PC-3 (cell line): ENCODE data around the gene PRM3. TPM values are rescaled to one million over a fixed set of nuclear protein-coding genes. Genes with fewer than 3 reads are reported as not detected.

Experiments
- ATAC-seq: fragments of 200-7000 bp; cut with Tn5 transposase; 2 replicates; pipeline ENCODE4 v1.9.1; 2020; ENCODE audit warnings: mild to moderate bottlenecking, moderate library complexity
- BruUV-seq: library from RNA; stranded (reverse); fragments of 400-500 nt; replicated peaks from 2 replicates; lab custom pipeline; 2021; lab: Mats Ljungman, UMichigan
- CTCF ChIA-PET: fragments of 300-600 bp; sonication (Branson Sonifier 250); formaldehyde crosslinking; loops from one replicate; lab custom pipeline; 2022; ENCODE audit warnings: antibody characterized with exemption; lab: Charles Lee
- POLR2A ChIA-PET: fragments of 300-600 bp; sonication (Branson Sonifier 250); formaldehyde crosslinking; loops from one replicate; lab custom pipeline; 2022; ENCODE audit warnings: antibody characterized with exemption; ENCODE audit not compliant: unreplicated experiment; lab: Charles Lee
- DNase-seq: peaks from one replicate; pipeline ENCODE4 v3.0.0-alpha.2; 2015
- H2AFZ ChIP-seq: fragments of 300-600 bp; sonication (generic); 2 replicates; pipeline ENCODE4 v1.6.0; 2016; ENCODE audit warnings: antibody characterized with exemption, low read length
- H3F3A ChIP-seq: fragments of 300-600 bp; sonication (generic); one replicate; pipeline ENCODE4 v1.6.0; 2017; ENCODE audit warnings: antibody characterized with exemption, low read length, control low read depth, mild to moderate bottlenecking; ENCODE audit not compliant: unreplicated experiment
- H3K27ac ChIP-seq: fragments of 300-600 bp; sonication (generic); 2 replicates; pipeline ENCODE4 v1.5.1; 2016; ENCODE audit warnings: mild to moderate bottlenecking, low read length
- H3K27me3 ChIP-seq: fragments of 300-600 bp; sonication (generic); 2 replicates; pipeline ENCODE4 v1.6.1; 2016; ENCODE audit warnings: low read length, mixed read lengths
- H3K36me3 ChIP-seq: fragments of 300-600 bp; sonication (generic); 2 replicates; pipeline ENCODE4 v1.6.1; 2016; ENCODE audit warnings: low read depth, mixed run types, low read length, mixed read lengths
- H3K4me1 ChIP-seq: fragments of 300-600 bp; sonication (generic); 2 replicates; pipeline ENCODE4 v1.5.1; 2016; ENCODE audit warnings: low read length; ENCODE audit not compliant: insufficient read depth
- H3K4me2 ChIP-seq: fragments of 300-600 bp; sonication (generic); 2 replicates; pipeline ENCODE4 v1.6.0; 2016; ENCODE audit warnings: low read length
- H3K4me3 ChIP-seq: fragments of 300-600 bp; sonication (generic); 2 replicates; pipeline ENCODE4 v1.5.1; 2016; ENCODE audit warnings: mild to moderate bottlenecking, low read length, mixed read lengths
- H3K79me2 ChIP-seq: fragments of 300-600 bp; sonication (generic); 2 replicates; pipeline ENCODE4 v1.6.1; 2017; ENCODE audit warnings: low read length, mixed read lengths
- H3K9ac ChIP-seq: fragments of 300-600 bp; sonication (generic); 2 replicates; pipeline ENCODE4 v1.6.0; 2016; ENCODE audit warnings: mild to moderate bottlenecking, low read length
- H3K9me2 ChIP-seq: fragments of 300-600 bp; sonication (generic); replicated peaks from 2 replicates; pipeline ENCODE4 v1.6.1; 2016; ENCODE audit warnings: mixed run types, low read length, mixed read lengths
- H3K9me3 ChIP-seq: fragments of 300-600 bp; sonication (generic); 2 replicates; pipeline ENCODE4 v1.6.1; 2016; ENCODE audit warnings: low read length, mixed read lengths
- H4K20me1 ChIP-seq: fragments of 300-600 bp; sonication (generic); 2 replicates; pipeline ENCODE4 v1.6.1; 2016; ENCODE audit warnings: low read length, mixed read lengths
- EZH2 ChIP-seq: fragments of 300-600 bp; sonication (generic); IDR thresholded peaks from one replicate; pipeline ENCODE4 v1.6.1; 2017; ENCODE audit warnings: antibody characterized with exemption, mild to moderate bottlenecking, low read length; ENCODE audit not compliant: unreplicated experiment
- EZH2phosphoT487 ChIP-seq: fragments of 300-600 bp; sonication (generic); IDR thresholded peaks from 2 replicates; pipeline ENCODE4 v1.6.1; 2018; ENCODE audit warnings: mild to moderate bottlenecking, antibody characterized with exemption, low read length, borderline replicate concordance
- intact Hi-C: fragments of 100-400 bp; cut with micrococcal nuclease; formaldehyde crosslinking; loops from 2 replicates; pipeline ENCODE4 v1.9.0; 2023
- total RNA-seq: library from RNA; depleted of rRNA; stranded (reverse); fragments of >200 nt; gene quantifications from 2 replicates; pipeline ENCODE4 v1.2.3, GENCODE V29; 2014
- TF ChIP-seq, protein P1 (sequence below): fragments of 300-600 bp; sonication (generic); conservative IDR thresholded peaks from 2 replicates; pipeline ENCODE4 v1.5.1; 2017; ENCODE audit warnings: antibody characterized with exemption, low read depth, mild to moderate bottlenecking, low read length

The PRM3 gene
- total RNA-seq, 1 experiment from 2014 or later: not detected

DNA sequence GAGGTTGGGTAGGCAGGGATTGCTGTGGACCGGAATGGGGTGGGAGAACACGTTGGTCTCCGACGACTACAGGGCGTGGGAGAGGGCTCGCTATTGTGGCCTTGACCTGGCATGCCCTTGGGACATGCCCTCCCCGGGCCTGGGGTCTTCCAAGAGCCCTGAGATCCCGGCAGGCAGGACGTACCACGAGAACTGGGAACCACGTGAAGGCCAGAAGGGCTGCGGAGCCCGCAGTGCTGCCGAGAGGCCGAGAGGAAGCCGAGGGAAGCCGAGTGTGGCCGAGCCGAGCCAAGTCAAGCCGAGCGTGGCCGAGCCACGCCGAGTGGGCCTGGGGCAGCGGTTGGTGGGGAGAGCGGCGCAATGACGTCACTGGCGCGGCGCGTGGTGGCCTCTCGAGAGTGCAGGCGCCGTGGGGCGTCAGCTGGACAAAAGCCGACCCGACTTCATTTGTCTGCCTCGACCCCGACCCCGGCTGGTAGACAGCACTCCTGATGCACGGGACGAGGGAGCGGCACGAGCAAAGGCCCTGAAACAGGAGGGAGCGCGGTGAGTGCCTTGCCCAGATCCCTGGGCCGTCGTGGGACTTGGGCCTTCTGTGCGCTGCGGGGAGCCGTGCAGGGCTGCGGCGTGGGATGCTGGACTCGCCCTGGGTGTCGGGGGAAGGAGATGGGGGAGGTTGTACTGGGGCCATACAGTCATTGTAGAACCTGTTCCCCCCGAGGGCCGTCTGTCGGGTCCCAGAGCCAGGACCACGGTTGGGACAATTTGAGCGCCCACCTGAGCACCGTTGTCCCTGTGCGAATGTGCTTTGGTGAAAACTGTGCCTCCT lies 24.0 kb downstream of the PRM3 start:
- Histone ChIP-seq H3K9me3 (no peaks in the 10 kb centered on the region), H3K9ac (no peak overlapping the region), H3K4me2 (no peak overlapping the region), H3K9me2 (no peaks in the 10 kb centered on the region), H3K79me2 (peaks cover 14% of the 10 kb centered on the region), H4K20me1 (peaks cover 18% of the 10 kb centered on the region), H3K27ac (no peak overlapping the region), H3K4me3 (no peak overlapping the region), H3K36me3 (no peaks in the 10 kb centered on the region), H2AFZ (no peak overlapping the region), H3K27me3 (no peaks in the 10 kb centered on the region), H3F3A (no peaks in the 10 kb centered on the region), H3K4me1 (peaks cover 13% of the 10 kb centered on the region)
- TF ChIP-seq EZH2phosphoT487 (no peak), EZH2 (no peak)
- TF ChIP-seq, protein P1, sequence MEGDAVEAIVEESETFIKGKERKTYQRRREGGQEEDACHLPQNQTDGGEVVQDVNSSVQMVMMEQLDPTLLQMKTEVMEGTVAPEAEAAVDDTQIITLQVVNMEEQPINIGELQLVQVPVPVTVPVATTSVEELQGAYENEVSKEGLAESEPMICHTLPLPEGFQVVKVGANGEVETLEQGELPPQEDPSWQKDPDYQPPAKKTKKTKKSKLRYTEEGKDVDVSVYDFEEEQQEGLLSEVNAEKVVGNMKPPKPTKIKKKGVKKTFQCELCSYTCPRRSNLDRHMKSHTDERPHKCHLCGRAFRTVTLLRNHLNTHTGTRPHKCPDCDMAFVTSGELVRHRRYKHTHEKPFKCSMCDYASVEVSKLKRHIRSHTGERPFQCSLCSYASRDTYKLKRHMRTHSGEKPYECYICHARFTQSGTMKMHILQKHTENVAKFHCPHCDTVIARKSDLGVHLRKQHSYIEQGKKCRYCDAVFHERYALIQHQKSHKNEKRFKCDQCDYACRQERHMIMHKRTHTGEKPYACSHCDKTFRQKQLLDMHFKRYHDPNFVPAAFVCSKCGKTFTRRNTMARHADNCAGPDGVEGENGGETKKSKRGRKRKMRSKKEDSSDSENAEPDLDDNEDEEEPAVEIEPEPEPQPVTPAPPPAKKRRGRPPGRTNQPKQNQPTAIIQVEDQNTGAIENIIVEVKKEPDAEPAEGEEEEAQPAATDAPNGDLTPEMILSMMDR: no peak
- intact Hi-C loops: loop anchor here (10.0 kb wide), 1 partner anchor 115 kb away; no protein-coding TSS in a partner anchor
- POLR2A ChIA-PET: no interaction called here
- CTCF ChIA-PET: no interaction called here
- ATAC-seq (no peak), DNase-seq (no peak)
- BruUV-seq: no TSS peak

DNA sequence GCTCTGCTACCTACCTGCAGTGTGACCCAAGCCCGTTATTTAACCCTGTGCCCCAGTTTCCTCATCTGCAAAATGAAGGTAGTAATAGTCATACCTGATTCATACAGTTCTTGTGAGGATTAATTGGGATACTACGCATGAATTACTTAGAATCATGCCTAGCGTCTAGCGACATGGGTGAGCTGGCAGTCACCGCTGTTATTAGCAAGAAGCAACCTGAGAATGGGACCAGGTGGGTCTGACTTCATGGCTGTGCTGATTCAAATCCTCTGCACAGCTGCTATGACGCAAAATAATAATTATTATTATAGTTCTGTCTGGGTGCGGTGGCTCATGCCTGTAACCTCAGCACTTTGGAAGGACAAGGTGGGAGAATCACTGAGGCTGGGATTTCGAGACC lies 25.3 kb downstream of the PRM3 start:
- ChIA-PET POLR2A (no interaction called here), CTCF (no interaction called here)
- Histone ChIP-seq H3K4me1 (0 out of 2 replicates have a peak, but pooled peaks cover 1% of the 10 kb centered on the region), H3K4me2 (no peak overlapping the region), H3K27ac (no peak overlapping the region), H3K9me2 (no peaks in the 10 kb centered on the region), H3K27me3 (no peaks in the 10 kb centered on the region), H3K79me2 (peaks cover 1% of the 10 kb centered on the region; the same call in 1 of the 2 replicates), H3K9me3 (no peaks in the 10 kb centered on the region), H3K9ac (no peak overlapping the region), H4K20me1 (peaks cover 6% of the 10 kb centered on the region; the same call in 1 of the 2 replicates), H3K36me3 (no peaks in the 10 kb centered on the region), H2AFZ (no peak overlapping the region), H3K4me3 (no peak overlapping the region), H3F3A (no peaks in the 10 kb centered on the region)
- ATAC-seq: no peak
- peak; percentile 29 for DNase-seq
- TF ChIP-seq EZH2phosphoT487 (no peak), EZH2 (no peak)
- TF ChIP-seq, protein P1: no peak
- BruUV-seq: no TSS peak
- intact Hi-C loops: no loop called here

DNA sequence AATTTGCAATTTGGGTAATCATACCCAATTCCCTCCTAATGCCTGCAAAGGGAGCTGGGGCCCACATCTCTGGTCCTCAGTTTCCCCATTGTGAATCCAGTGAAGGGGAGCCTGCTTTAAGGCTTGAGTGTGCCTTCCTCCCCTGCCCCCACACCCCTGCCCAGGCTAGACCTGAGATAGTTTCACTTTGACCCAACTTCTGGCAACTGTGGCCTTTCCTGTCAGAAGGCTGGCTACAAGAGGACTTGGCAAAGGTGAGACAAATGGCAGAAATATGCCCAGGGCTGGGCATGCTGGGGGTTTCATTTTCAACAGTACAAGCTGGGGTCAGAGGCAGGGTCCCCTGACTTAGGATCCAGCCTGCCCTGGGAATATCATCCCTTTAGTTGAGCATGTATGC lies 27.4 kb downstream of the PRM3 start:
- Histone ChIP-seq H3K27ac (no peak overlapping the region), H3K9ac (no peak overlapping the region), H3K4me2 (no peak overlapping the region), H2AFZ (no peak overlapping the region), H3K4me3 (no peak overlapping the region), H3K79me2 (no peaks in the 10 kb centered on the region), H3K9me3 (no peaks in the 10 kb centered on the region), H4K20me1 (no peaks in the 10 kb centered on the region), H3K27me3 (no peaks in the 10 kb centered on the region), H3K4me1 (no peaks in the 10 kb centered on the region), H3K36me3 (no peaks in the 10 kb centered on the region), H3K9me2 (no peaks in the 10 kb centered on the region), H3F3A (no peaks in the 10 kb centered on the region)
- no TSS peak for BruUV-seq
- POLR2A ChIA-PET: interaction anchor here (0.6 to 0.7 kb wide), 2 partner anchors 194 to 276 kb away, joined by 4 to 6 read pairs; no protein-coding TSS in a partner anchor
- intact Hi-C loops: no loop called here
- no peak for ATAC-seq
- DNase-seq: no peak
- no peak for TF ChIP-seq EZH2phosphoT487
- CTCF ChIA-PET: no interaction called here
